GM10266 (cell line): Measurements from ENCODE around the gene CBX7.

Experiments used
- DNase-seq: peaks from one replicate; pipeline ENCODE4 v3.0.0; 2012; ENCODE audit errors: extremely low spot score
- TF ChIP-seq, protein P1 (sequence below): IDR thresholded peaks from 2 replicates; pipeline ENCODE4 v1.5.1; 2012; ENCODE audit warnings: mild to moderate bottlenecking, low read depth; ENCODE audit not compliant: control insufficient read depth, insufficient read depth; ENCODE audit errors: missing control alignments

The CBX7 gene

DNA sequence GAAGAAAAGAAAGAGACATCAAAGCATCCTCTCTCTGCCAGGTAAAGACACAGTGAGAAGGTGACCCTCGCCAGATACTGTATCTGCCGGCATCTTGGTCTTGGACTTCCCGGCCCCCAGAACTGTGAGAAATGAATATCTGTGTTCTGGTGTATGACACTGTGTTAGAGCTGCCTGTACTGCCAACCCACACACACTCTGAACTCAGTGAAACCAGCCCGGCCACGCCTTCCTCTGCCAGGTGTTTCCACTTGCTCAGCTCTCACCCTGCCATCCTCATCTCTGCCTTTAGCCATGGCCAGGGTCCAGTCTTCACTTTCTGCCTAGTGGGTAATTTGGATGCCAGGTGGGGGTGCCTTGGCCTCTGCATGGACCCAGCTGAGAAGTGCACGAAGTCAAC lies 24.0 kb downstream of the CBX7 start:
- DNase-seq: peak; percentile 6
- TF ChIP-seq, protein P1, sequence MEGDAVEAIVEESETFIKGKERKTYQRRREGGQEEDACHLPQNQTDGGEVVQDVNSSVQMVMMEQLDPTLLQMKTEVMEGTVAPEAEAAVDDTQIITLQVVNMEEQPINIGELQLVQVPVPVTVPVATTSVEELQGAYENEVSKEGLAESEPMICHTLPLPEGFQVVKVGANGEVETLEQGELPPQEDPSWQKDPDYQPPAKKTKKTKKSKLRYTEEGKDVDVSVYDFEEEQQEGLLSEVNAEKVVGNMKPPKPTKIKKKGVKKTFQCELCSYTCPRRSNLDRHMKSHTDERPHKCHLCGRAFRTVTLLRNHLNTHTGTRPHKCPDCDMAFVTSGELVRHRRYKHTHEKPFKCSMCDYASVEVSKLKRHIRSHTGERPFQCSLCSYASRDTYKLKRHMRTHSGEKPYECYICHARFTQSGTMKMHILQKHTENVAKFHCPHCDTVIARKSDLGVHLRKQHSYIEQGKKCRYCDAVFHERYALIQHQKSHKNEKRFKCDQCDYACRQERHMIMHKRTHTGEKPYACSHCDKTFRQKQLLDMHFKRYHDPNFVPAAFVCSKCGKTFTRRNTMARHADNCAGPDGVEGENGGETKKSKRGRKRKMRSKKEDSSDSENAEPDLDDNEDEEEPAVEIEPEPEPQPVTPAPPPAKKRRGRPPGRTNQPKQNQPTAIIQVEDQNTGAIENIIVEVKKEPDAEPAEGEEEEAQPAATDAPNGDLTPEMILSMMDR: no peak

DNA sequence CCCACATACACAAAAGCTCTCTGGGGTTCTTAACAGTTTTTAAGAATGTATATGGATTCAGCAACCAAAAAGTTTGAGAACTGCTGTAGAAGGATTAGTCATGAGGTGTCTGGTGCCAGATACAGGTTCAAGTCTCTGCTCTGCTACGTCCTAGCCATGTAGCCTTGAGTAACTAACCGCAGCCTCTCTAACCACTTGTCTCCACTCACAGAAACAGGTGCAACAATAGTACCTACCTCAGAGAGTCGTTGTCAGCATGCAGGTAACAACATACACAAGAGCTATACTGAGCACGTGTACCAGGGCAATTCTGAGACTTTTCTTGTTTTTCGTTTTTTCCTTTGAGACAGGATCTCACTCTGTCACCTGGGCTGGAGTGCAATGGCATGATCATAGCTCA lies 26.9 kb downstream of the CBX7 start:
- no peak for DNase-seq
- TF ChIP-seq, protein P1: no peak

DNA sequence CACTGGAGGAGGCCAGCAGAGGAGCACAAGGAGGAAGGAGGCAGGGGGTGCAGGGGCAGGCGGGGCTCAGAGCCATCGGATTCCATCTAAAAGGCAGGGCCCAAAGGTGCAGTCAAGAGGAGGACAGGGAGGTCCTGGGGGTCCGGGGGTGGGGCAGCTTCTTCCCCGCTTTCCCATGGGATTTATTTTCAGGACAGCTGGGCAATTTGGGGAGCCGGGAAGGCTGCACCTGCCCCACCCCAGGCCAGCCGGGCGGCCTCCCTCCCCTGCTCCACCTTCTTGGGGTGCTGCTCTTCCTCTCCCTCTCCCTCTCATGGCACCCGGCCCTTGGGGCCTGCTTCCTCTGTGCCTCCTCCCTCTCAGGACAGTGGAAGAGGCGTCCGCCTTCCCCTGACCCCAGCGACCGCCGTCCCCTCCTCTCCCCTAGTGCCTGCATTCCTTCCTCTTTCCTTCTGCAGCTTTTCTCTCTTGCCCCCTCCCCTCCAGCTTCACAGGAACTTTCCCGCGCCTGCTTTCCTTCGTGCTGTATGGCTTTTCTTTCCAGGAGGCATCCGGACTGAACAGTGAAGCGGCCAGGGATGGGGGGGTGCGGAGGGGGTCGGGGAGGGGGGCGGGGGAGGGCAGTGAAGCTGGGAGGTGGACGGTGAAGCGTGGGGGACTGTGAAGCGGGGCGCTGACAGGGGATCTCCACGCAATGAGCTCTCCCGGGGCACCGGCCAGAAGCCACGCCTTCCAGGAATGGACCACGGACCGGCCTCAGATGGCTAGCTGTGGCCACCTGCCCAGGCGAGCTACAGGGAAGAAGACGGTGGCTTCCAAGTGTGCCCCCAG lies 28.5 kb downstream of the CBX7 start:
- TF ChIP-seq, protein P1: no peak

DNA sequence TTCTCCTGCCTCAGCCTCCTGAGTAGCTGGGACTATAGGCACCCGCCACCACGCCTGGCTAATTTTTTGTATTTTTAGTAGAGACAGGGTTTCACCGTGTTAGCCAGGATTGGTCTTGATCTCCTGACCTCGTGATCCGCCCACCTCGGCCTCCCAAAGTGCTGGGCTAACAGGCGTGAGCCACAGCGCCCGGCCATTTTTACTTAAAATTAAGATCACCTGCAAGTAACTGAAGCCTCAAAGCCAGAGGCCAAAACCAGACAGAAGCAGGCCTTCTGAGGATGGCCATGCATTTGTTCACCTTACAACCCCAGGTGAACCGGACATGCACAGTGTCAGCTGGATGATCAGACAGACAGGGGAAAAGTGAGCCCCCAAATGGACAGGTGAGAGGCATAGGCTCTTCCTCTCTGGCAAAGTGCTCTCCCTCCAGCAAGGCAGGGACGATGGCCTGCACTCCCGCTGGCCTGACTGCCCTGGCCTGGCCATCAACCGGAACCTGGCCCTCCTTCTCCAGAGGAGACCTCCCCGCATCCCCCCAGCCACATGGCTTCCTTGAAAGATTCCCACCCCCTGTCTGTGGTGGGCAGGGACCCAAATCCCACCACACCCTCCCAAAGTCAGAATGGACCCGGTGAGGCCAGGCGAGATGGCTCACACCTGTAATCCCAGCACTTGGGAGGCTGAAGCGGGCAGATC lies 29.6 kb downstream of the CBX7 start:
- TF ChIP-seq, protein P1: no peak

More for the DNA sequence above, 28.5 kb downstream of the CBX7 start:
- peak; percentile 4 for DNase-seq

DNA sequence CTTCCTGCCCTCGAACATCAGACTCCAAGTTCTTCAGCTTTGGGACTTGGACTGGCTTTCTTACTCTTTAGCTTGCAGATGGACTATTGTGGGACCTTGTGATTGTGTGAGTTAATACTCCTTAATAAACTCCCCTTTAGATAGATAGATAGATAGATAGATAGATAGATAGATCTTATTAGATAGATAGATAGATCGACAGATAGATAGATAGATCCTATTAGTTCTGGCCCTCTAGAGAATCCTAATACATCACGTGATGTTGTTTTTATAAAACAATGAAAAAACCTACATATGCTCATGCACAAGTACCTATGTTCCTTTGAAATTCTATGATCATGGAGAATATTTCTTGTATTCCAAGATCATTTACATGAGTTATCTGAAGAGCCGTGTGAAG lies 31.5 kb downstream of the CBX7 start:
- TF ChIP-seq, protein P1: no peak
- no peak for DNase-seq

More for the DNA sequence above, 29.6 kb downstream of the CBX7 start:
- no peak for DNase-seq

DNA sequence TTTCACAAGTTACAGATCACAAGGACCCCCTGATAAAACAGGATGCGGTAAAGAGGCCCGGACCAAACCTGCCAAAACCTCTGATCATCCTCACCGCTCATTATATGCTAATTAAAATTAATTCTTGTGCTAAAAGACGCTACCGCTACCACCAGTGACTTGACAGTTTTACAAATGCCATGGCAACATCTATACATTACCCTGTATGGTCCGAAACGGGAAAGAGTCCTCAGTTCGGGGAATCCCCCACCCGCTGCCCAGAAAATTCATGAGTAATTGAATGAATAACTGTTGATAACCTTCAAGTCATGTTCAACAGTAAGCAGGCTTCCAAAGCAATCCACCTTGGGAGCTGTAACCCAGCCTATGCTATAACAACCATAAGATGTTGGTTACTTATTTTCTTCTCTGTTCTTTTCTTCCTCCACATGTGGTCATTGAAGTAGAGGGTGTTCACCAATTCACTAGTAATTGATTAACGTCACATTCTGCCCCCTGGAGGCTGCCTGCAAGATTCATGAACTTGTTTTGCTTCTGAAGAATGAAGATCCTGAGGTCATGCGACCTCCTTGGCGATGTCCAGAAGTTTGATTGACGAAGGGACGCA lies 34.8 kb downstream of the CBX7 start:
- DNase-seq: peak; percentile 75
- TF ChIP-seq, protein P1: peak; percentile 59

DNA sequence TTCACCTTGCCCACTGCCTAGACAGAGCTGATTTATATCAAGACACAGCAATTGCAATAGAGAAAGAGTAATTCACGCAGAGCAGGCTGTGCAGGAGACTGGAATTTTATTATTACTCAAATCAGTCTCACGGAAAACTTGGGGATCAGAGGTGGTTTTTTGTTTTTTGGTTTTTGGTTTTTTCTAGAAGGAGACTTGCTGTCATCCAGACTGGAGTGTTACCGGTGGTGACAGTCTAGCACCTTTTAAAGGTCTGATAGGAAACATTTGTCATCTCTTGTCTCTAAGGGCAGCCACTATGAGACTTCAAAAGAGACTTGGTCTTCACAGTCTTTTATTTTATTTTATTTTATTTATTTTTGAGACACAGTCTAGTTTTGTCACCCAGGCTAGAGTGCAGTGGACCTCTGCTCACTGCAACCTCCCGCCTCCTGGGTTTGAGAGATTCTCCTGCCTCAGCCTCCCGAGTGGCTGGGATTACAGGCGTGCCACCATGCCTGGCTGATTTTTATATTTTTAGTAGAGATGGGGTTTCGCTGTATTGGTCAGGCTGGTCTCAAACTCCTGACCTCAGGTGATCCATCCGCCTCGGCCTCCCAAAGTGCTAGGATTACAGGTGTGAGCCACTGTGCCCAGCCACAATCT lies 36.4 kb downstream of the CBX7 start:
- TF ChIP-seq, protein P1: no peak

More for the DNA sequence above, 36.4 kb downstream of the CBX7 start:
- no peak for DNase-seq
